MM.1S (cell line): ENCODE results near the gene TRIOBP.

ENCODE experiments used
- EZH2 ChIP-seq: fragments of 300-600 bp; sonication (generic); optimal IDR thresholded peaks from 2 replicates; pipeline ENCODE3; 2017; ENCODE audit warnings: low read depth, mild to moderate bottlenecking, antibody characterized with exemption, low read length, mixed read lengths
- TF ChIP-seq, protein P1 (sequence below): fragments of 300-600 bp; sonication (generic); IDR thresholded peaks from 2 replicates; pipeline ENCODE4 v1.5.1; 2016; ENCODE audit warnings: antibody characterized with exemption, low read length, mixed read lengths

DNA sequence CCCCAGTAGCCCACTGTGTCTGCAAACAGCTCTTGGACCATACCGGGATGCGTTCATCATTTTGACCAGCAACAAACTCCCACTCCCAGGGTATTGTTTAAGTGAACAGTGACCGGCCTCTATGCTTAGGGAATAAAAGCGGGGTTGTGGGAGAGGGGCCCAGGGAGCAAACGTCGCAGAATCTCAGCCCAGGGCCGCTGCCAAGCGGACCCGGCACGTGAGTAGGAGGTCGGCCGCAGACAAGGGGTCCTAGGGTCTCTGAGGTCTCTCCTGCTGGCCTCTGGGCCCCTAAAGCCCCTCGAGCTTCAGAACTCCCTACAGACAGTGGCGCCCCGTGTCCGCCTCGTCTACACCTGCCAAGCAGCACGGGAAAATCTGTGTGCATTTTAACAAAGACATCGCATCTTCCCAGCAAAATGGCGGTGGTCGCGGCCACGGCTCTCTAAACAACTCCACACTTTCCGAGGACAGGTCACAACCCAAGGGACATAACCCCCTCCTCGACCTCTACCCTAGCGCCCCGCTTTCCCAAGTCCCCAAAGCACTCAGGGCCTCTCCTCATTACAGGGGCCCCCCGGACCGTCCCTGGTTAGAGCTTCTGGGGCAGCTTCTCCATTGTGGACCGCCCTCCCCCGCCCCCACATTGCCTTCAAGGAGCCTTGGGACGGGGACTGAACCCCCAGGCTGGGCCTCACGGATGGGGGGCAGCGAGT is 106.9 kb downstream of the TRIOBP start:
- TF ChIP-seq, protein P1, sequence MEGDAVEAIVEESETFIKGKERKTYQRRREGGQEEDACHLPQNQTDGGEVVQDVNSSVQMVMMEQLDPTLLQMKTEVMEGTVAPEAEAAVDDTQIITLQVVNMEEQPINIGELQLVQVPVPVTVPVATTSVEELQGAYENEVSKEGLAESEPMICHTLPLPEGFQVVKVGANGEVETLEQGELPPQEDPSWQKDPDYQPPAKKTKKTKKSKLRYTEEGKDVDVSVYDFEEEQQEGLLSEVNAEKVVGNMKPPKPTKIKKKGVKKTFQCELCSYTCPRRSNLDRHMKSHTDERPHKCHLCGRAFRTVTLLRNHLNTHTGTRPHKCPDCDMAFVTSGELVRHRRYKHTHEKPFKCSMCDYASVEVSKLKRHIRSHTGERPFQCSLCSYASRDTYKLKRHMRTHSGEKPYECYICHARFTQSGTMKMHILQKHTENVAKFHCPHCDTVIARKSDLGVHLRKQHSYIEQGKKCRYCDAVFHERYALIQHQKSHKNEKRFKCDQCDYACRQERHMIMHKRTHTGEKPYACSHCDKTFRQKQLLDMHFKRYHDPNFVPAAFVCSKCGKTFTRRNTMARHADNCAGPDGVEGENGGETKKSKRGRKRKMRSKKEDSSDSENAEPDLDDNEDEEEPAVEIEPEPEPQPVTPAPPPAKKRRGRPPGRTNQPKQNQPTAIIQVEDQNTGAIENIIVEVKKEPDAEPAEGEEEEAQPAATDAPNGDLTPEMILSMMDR: no peak
- no peak for TF ChIP-seq EZH2
